A673 (cell line): ENCODE results near the gene PKIB. TPM values are rescaled to one million over a fixed set of nuclear protein-coding genes. Genes with fewer than 3 reads are reported as not detected.

Experiments
- BruUV-seq: library from RNA; stranded (reverse); fragments of 400-500 nt; replicated peaks from 2 replicates; lab custom pipeline; 2021; lab: Mats Ljungman, UMichigan
- CTCF ChIA-PET: fragments of 300-600 bp; sonication (Branson Sonifier 250); formaldehyde crosslinking; loops from one replicate; lab custom pipeline; 2022; ENCODE audit warnings: antibody characterized with exemption; lab: Charles Lee
- POLR2A ChIA-PET: fragments of 300-600 bp; sonication (Branson Sonifier 250); formaldehyde crosslinking; loops from one replicate; lab custom pipeline; 2022; ENCODE audit warnings: antibody characterized with exemption; ENCODE audit not compliant: low non-redundant PET; lab: Charles Lee
- DNase-seq: peaks from one replicate; pipeline ENCODE4 v3.0.0-alpha.2; 2015; ENCODE audit warnings: low spot score
- H3K27ac ChIP-seq: fragments of 200-600 bp; sonication (generic); 2 replicates; pipeline ENCODE4 v1.5.1; 2016; ENCODE audit warnings: mixed run types, low read depth, mild to moderate bottlenecking, mixed read lengths, antibody characterized with exemption, low read length; ENCODE audit not compliant: poor library complexity, severe bottlenecking
- H3K27me3 ChIP-seq: fragments of 200-600 bp; sonication (generic); replicated peaks from 2 replicates; pipeline ENCODE4 v1.6.1; 2017; ENCODE audit warnings: mixed run types, low read depth, mild to moderate bottlenecking, mixed read lengths, antibody characterized with exemption, low read length; ENCODE audit not compliant: insufficient read depth, poor library complexity
- H3K36me3 ChIP-seq: fragments of 200-600 bp; sonication (generic); 2 replicates; pipeline ENCODE4 v1.6.1; 2016; ENCODE audit warnings: mixed run types, mild to moderate bottlenecking, mixed read lengths, antibody characterized with exemption, low read length; ENCODE audit not compliant: insufficient read depth, poor library complexity, severe bottlenecking
- H3K4me1 ChIP-seq: fragments of 200-600 bp; sonication (generic); 2 replicates; pipeline ENCODE4 v1.6.1; 2017; ENCODE audit warnings: mixed run types, mild to moderate bottlenecking, mixed read lengths, antibody characterized with exemption, low read length; ENCODE audit not compliant: insufficient read depth, poor library complexity, severe bottlenecking
- H3K4me3 ChIP-seq: fragments of 200-600 bp; sonication (generic); 2 replicates; pipeline ENCODE4 v1.5.1; 2016; ENCODE audit warnings: low read depth, mixed run types, mild to moderate bottlenecking, mixed read lengths, low read length; ENCODE audit not compliant: poor library complexity, severe bottlenecking
- H3K9me3 ChIP-seq: fragments of 200-600 bp; sonication (generic); 2 replicates; pipeline ENCODE4 v1.6.1; 2016; ENCODE audit warnings: mixed run types, low read depth, mild to moderate bottlenecking, mixed read lengths, antibody characterized with exemption, low read length; ENCODE audit not compliant: poor library complexity, severe bottlenecking
- EZH2 ChIP-seq: fragments of 200-600 bp; sonication (generic); IDR thresholded peaks from 2 replicates; pipeline ENCODE4 v1.6.1; 2017; ENCODE audit warnings: borderline replicate concordance, low read depth, mild to moderate bottlenecking, mixed read lengths, antibody characterized with exemption, low read length; ENCODE audit not compliant: poor library complexity, severe bottlenecking
- intact Hi-C: fragments of 100-400 bp; cut with micrococcal nuclease; formaldehyde crosslinking; loops from one replicate; pipeline ENCODE4 v1.10.0; 2022; ENCODE audit not compliant: unreplicated experiment
- total RNA-seq: library from RNA; stranded (reverse); gene quantifications from 2 replicates; pipeline ENCODE4 v1.2.3, GENCODE V29; 2021
- TF ChIP-seq, protein P1 (sequence below): fragments of 300-800, 200-600 bp; sonication (generic); conservative IDR thresholded peaks from 2 replicates; pipeline ENCODE4 v1.5.1; 2017; ENCODE audit warnings: low read depth, mild to moderate bottlenecking, antibody characterized with exemption, low read length, moderate library complexity, mixed read lengths

Gene PKIB
- total RNA-seq, 1 experiment from 2014 or later, result 11.5 TPM

GRCh38 chr6:122736163-122736562 lies 126.0 kb downstream of the PKIB start:
- no TSS peak for BruUV-seq
- no peak overlapping the region for H3K4me3 ChIP-seq
- CTCF ChIA-PET, result interaction anchor here (1.8 kb wide), 1 partner anchor 103 kb away, joined by 8 read pairs; no protein-coding TSS in a partner anchor
- H3K27me3 ChIP-seq, result no peaks in the 10 kb centered on the region
- no peak for TF ChIP-seq EZH2
- TF ChIP-seq, protein P1, sequence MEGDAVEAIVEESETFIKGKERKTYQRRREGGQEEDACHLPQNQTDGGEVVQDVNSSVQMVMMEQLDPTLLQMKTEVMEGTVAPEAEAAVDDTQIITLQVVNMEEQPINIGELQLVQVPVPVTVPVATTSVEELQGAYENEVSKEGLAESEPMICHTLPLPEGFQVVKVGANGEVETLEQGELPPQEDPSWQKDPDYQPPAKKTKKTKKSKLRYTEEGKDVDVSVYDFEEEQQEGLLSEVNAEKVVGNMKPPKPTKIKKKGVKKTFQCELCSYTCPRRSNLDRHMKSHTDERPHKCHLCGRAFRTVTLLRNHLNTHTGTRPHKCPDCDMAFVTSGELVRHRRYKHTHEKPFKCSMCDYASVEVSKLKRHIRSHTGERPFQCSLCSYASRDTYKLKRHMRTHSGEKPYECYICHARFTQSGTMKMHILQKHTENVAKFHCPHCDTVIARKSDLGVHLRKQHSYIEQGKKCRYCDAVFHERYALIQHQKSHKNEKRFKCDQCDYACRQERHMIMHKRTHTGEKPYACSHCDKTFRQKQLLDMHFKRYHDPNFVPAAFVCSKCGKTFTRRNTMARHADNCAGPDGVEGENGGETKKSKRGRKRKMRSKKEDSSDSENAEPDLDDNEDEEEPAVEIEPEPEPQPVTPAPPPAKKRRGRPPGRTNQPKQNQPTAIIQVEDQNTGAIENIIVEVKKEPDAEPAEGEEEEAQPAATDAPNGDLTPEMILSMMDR, result no peak
- POLR2A ChIA-PET, result no interaction called here
- intact Hi-C loops, result loop anchor here (10.0 kb wide), 1 partner anchor 979 kb away; no protein-coding TSS in a partner anchor
- peak overlapping the region; percentile 79 for H3K27ac ChIP-seq
- H3K4me1 ChIP-seq, result peaks cover 44% of the 10 kb centered on the region
- DNase-seq, result peak; percentile 30
- H3K9me3 ChIP-seq, result no peaks in the 10 kb centered on the region
- H3K36me3 ChIP-seq, result no peaks in the 10 kb centered on the region

DNA sequence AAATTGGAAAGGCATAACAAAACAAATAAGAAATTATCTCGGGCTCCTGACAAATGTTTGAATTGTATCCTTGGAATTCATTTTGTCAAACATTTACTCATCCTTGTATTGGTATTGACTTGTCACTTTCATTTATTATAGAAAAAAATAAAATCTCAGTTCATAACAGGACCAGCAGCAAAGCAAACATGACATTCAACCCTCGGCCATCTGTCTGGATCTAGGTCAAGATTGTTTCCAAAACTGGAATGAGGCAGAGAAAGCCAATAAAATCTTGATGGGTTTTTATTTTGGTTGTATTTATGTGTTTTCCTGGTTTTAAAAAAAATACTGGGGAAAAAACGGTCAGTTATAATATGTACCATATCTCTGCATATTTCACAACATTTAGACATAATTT lies 126.4 kb downstream of the PKIB start:
- ChIA-PET POLR2A (no interaction called here), CTCF (interaction anchor here (1.8 kb wide), 1 partner anchor 102 kb away, joined by 8 read pairs; no protein-coding TSS in a partner anchor)
- Histone ChIP-seq H3K36me3 (no peaks in the 10 kb centered on the region), H3K4me1 (peaks cover 44% of the 10 kb centered on the region), H3K9me3 (no peaks in the 10 kb centered on the region), H3K27ac (peak overlapping the region; percentile 79), H3K4me3 (no peak overlapping the region), H3K27me3 (no peaks in the 10 kb centered on the region)
- no peak for DNase-seq
- TF ChIP-seq, protein P1, result no peak
- TF ChIP-seq EZH2, result no peak
- intact Hi-C loops, result loop anchor here (10.0 kb wide), 1 partner anchor 978 kb away; no protein-coding TSS in a partner anchor
- no TSS peak for BruUV-seq

- DNase-seq, result no peak
- Histone ChIP-seq H3K27ac (no peak overlapping the region), H3K4me1 (peaks cover 18% of the 10 kb centered on the region), H3K4me3 (no peak overlapping the region), H3K36me3 (no peaks in the 10 kb centered on the region), H3K9me3 (no peaks in the 10 kb centered on the region), H3K27me3 (no peaks in the 10 kb centered on the region)
- ChIA-PET CTCF (interaction anchor here (0.6 kb wide), 1 partner anchor 99 kb away, joined by 5 read pairs; no protein-coding TSS in a partner anchor), POLR2A (interaction anchor here (0.7 kb wide), 1 partner anchor 98 kb away, joined by 10 read pairs; no protein-coding TSS in a partner anchor)
- TF ChIP-seq, protein P1, result no peak
- TF ChIP-seq EZH2, result no peak
- no TSS peak for BruUV-seq
- intact Hi-C loops, result no loop called here
These were observed 129.9 kb downstream of the PKIB start for GRCh38 chr6:122740091-122740490.
